Small intestine (tissue), 16 donors: ENCODE data around the gene AP3B1. TPM values are rescaled to one million over a fixed set of nuclear protein-coding genes. Genes with fewer than 3 reads are reported as not detected.

ENCODE experiments used
- DNase-seq, 2 donors: peaks; one replicate each; pipeline versions ENCODE4 v3.0.0 to v3.0.0-alpha.2; 2013
- FAIRE-seq: peaks from 2 replicates; lab custom pipeline; 2012; peaks lifted over from hg19 to GRCh38; lab: Jason Lieb, UNC
- H3K27ac ChIP-seq, 3 donors: one replicate each; pipeline ENCODE4 v1.5.1; 2013; ENCODE audit warnings: low read length in 2 of 3, mild to moderate bottlenecking in 2 of 3, control low read depth in 1 of 3, inconsistent platforms in 1 of 3, low read depth in 1 of 3, moderate library complexity in 1 of 3
- H3K27me3 ChIP-seq, 3 donors: one replicate each; pipeline ENCODE4 v1.6.1; 2013; ENCODE audit warnings: low read length in 3 of 3, inconsistent platforms in 1 of 3; ENCODE audit not compliant: control insufficient read depth in 3 of 3, insufficient read depth in 3 of 3
- H3K36me3 ChIP-seq, 3 donors: one replicate each; pipeline ENCODE4 v1.6.1; 2013; ENCODE audit warnings: low read length in 3 of 3, inconsistent platforms in 1 of 3, low read depth in 1 of 3, mild to moderate bottlenecking in 1 of 3, moderate library complexity in 1 of 3; ENCODE audit not compliant: control insufficient read depth in 3 of 3, insufficient read depth in 2 of 3
- H3K4me1 ChIP-seq, 3 donors: one replicate each; pipeline ENCODE4 v1.6.1; 2013; ENCODE audit warnings: low read length in 2 of 3, inconsistent platforms in 1 of 3, low read depth in 1 of 3, mild to moderate bottlenecking in 1 of 3, moderate library complexity in 1 of 3; ENCODE audit not compliant: control insufficient read depth in 3 of 3, insufficient read depth in 2 of 3
- H3K4me3 ChIP-seq, 3 donors: one replicate each; pipeline ENCODE4 v1.5.1; 2013; ENCODE audit warnings: low read length in 3 of 3, control low read depth in 1 of 3, inconsistent platforms in 1 of 3, low read depth in 1 of 3, mild to moderate bottlenecking in 1 of 3, moderate library complexity in 1 of 3
- H3K9me3 ChIP-seq, 2 donors: one replicate each; pipeline ENCODE4 v1.6.1; 2013; ENCODE audit warnings: low read depth in 1 of 2, low read length in 1 of 2; ENCODE audit not compliant: control insufficient read depth in 2 of 2, insufficient read depth in 1 of 2
- WGBS, 3 donors: extraction: QIAGEN DNeasy Blood & Tissue Kit; methylation state at CpG; one replicate each; pipeline ENCODE4 v1.1.7; 2013; 5-methylcytosine and 5-hydroxymethylcytosine counted together
- long read RNA-seq, 10 donors: transcript quantifications; one replicate each; lab custom pipeline, GENCODE V29; 2026
- polyA plus RNA-seq, 4 donors: library from polyadenylated mRNA; stranded (reverse) in 3 of 4; unstranded in 1 of 4; fragments of 200-250 nt in 3 of 4; fragments of 120-200 nt in 1 of 4; gene quantifications; one replicate each; pipeline versions ENCODE4 v1.2.1 to v1.2.3, GENCODE V29; 2013
- donor health status: healthy with polysubstance abuse.
- donor health status: control.
- donor health status: control.
- donor health status: Bipolar disorder and iron deficiency.
- donor health status: healthy.

The AP3B1 gene
- polyA plus RNA-seq: 10 to 100 TPM; 22.6 to 38.0 (median 30.6) TPM
- long read RNA-seq, donor 1, full-length matches to known transcripts: 6 of 6 reads
- long read RNA-seq, donor 1, partial matches to known transcripts: 0 of 6 reads
- long read RNA-seq, donor 1, other reads (novel, unspliced or antisense): 0 of 6 reads
- long read RNA-seq, donor 2, partial matches to known transcripts: 5 of 6 reads
- long read RNA-seq, donor 2, other reads (novel, unspliced or antisense): 0 of 6 reads
- long read RNA-seq, donor 3, partial matches to known transcripts: 0 of 4 reads
- long read RNA-seq, donor 3, other reads (novel, unspliced or antisense): 0 of 4 reads
- long read RNA-seq, donor 4: 0 reads
- long read RNA-seq, donor 5, partial matches to known transcripts: 0 of 1 reads
- long read RNA-seq, donor 5, other reads (novel, unspliced or antisense): 0 of 1 reads
- long read RNA-seq, donor 6, partial matches to known transcripts: 0 of 2 reads
- long read RNA-seq, donor 6, other reads (novel, unspliced or antisense): 0 of 2 reads
- long read RNA-seq, donor 7, partial matches to known transcripts: 0 of 1 reads
- long read RNA-seq, donor 7, other reads (novel, unspliced or antisense): 0 of 1 reads
- long read RNA-seq, donor 8: 0 reads
- long read RNA-seq, donor 9, full-length matches to known transcripts: 3 of 3 reads
- long read RNA-seq, donor 9, partial matches to known transcripts: 0 of 3 reads
- long read RNA-seq, donor 9, other reads (novel, unspliced or antisense): 0 of 3 reads
- long read RNA-seq, donor 10, partial matches to known transcripts: 6 of 7 reads
- long read RNA-seq, donor 10, other reads (novel, unspliced or antisense): 0 of 7 reads

- no peaks in the 10 kb centered on the region for H3K36me3 ChIP-seq
- H3K4me3 ChIP-seq: peak within 1 kb of the TSS; percentile 86 to 95 (median 92)
- DNase-seq: peak; percentile 99 to 100
- no peaks in the 10 kb centered on the region for H3K9me3 ChIP-seq
- peak within 1 kb of the TSS; percentile 75 to 96 (median 78) for H3K27ac ChIP-seq
- peaks cover 0 to 5% (median 0%) of the 10 kb centered on the region in 3 donors for H3K27me3 ChIP-seq
- H3K4me1 ChIP-seq: peaks cover 2 to 12% (median 7%) of the 10 kb centered on the region in 3 donors
- WGBS, 3 donors: 0% methylated on average over 53 of the region's 53 CpGs
- FAIRE-seq: no peak
These were observed at the start of gene AP3B1 for GRCh38 chr5:78294248-78295034. TSS of gene AP3B1 (minus strand) at chr5:78294698. CDS start at chr5:78294579, 119 bp downstream.

- no peak for FAIRE-seq
- peaks cover 0 to 13% of the 10 kb centered on the region in 2 donors for H3K9me3 ChIP-seq
- H3K4me1 ChIP-seq: no peaks in the 10 kb centered on the region
- no peak for DNase-seq
- H3K4me3 ChIP-seq: no peak overlapping the region
- no peak overlapping the region for H3K27ac ChIP-seq
- no peaks in the 10 kb centered on the region for H3K36me3 ChIP-seq
- WGBS, 3 donors: 61 to 65% (median 63%) methylated on average over 3 of the region's 3 CpGs
- H3K27me3 ChIP-seq: no peaks in the 10 kb centered on the region
These were observed 46.9 kb upstream of the AP3B1 start for GRCh38 chr5:78341440-78341839.

- DNase-seq (no peak), FAIRE-seq (no peak)
- Histone ChIP-seq H3K27ac (no peak overlapping the region), H3K27me3 (no peaks in the 10 kb centered on the region), H3K9me3 (peaks cover 0 to 13% of the 10 kb centered on the region in 2 donors), H3K4me3 (no peak overlapping the region), H3K4me1 (no peaks in the 10 kb centered on the region), H3K36me3 (no peaks in the 10 kb centered on the region)
- 81 to 90% (median 86%) methylated on average over 5 of the region's 5 CpGs for WGBS, 3 donors
These were observed 45.3 kb upstream of the AP3B1 start for GRCh38 chr5:78339617-78340436.

- 87 to 94% (median 88%) methylated on average over 2 of the region's 2 CpGs for WGBS, 3 donors
- Histone ChIP-seq H3K27ac (no peak overlapping the region), H3K27me3 (no peaks in the 10 kb centered on the region), H3K4me3 (no peak overlapping the region), H3K9me3 (peaks cover 0 to 13% of the 10 kb centered on the region in 2 donors), H3K36me3 (no peaks in the 10 kb centered on the region), H3K4me1 (no peaks in the 10 kb centered on the region)
- DNase-seq (no peak), FAIRE-seq (no peak)
These were observed 42.2 kb upstream of the AP3B1 start for GRCh38 chr5:78336698-78337097.

- H3K27me3 ChIP-seq: no peaks in the 10 kb centered on the region
- FAIRE-seq (no peak), DNase-seq (peak in 1 of 2 donors; percentile 27)
- H3K4me1 ChIP-seq: no peaks in the 10 kb centered on the region
- peaks cover 0 to 13% of the 10 kb centered on the region in 2 donors for H3K9me3 ChIP-seq
- H3K36me3 ChIP-seq: no peaks in the 10 kb centered on the region
- no peak overlapping the region for H3K4me3 ChIP-seq
- 19 to 49% (median 27%) methylated on average over 2 of the region's 2 CpGs for WGBS, 3 donors
- no peak overlapping the region for H3K27ac ChIP-seq
These were observed 41.5 kb upstream of the AP3B1 start for GRCh38 chr5:78335976-78336375.

- H3K27ac ChIP-seq: no peak overlapping the region
- H3K36me3 ChIP-seq: no peaks in the 10 kb centered on the region
- no peaks in the 10 kb centered on the region for H3K27me3 ChIP-seq
- FAIRE-seq: no peak
- H3K4me3 ChIP-seq: no peak overlapping the region
- DNase-seq: no peak
- H3K9me3 ChIP-seq: peaks cover 0 to 13% of the 10 kb centered on the region in 2 donors
- no peaks in the 10 kb centered on the region for H3K4me1 ChIP-seq
- 58 to 70% (median 68%) methylated on average over 3 of the region's 3 CpGs for WGBS, 3 donors
These were observed 40.3 kb upstream of the AP3B1 start for GRCh38 chr5:78334811-78335210.

- no peaks in the 10 kb centered on the region for H3K9me3 ChIP-seq
- no peak overlapping the region for H3K27ac ChIP-seq
- H3K4me1 ChIP-seq: no peaks in the 10 kb centered on the region
- no peaks in the 10 kb centered on the region for H3K27me3 ChIP-seq
- H3K36me3 ChIP-seq: no peaks in the 10 kb centered on the region
- DNase-seq (peak; percentile 29 to 70), FAIRE-seq (no peak)
- H3K4me3 ChIP-seq: no peak overlapping the region
These were observed 37.1 kb upstream of the AP3B1 start for GRCh38 chr5:78331523-78332080.
